HUES6 (cell line): ENCODE results near the gene TUBA1B.

ENCODE experiments used
- H3K27ac ChIP-seq: 2 replicates; pipeline ENCODE4 v1.7.0; 2013; ENCODE audit warnings: low read depth, mild to moderate bottlenecking, low read length, inconsistent platforms
- H3K27me3 ChIP-seq: 2 replicates; pipeline ENCODE4 v1.6.1; 2013; ENCODE audit warnings: low read length; ENCODE audit not compliant: control insufficient read depth, insufficient read depth
- H3K36me3 ChIP-seq: 2 replicates; pipeline ENCODE4 v1.6.1; 2013; ENCODE audit warnings: low read length; ENCODE audit not compliant: control insufficient read depth, insufficient read depth
- H3K4me1 ChIP-seq: 2 replicates; pipeline ENCODE4 v1.6.1; 2013; ENCODE audit warnings: low read length; ENCODE audit not compliant: control insufficient read depth, insufficient read depth
- H3K4me3 ChIP-seq: 2 replicates; pipeline ENCODE4 v1.5.1; 2013; ENCODE audit warnings: low read depth, low read length
- H3K9ac ChIP-seq: one replicate; pipeline ENCODE4 v1.6.1; 2013; ENCODE audit warnings: mild to moderate bottlenecking, low read length
- H3K9me3 ChIP-seq: 2 replicates; pipeline ENCODE4 v1.6.1; 2013; ENCODE audit warnings: low read depth, low read length; ENCODE audit not compliant: control insufficient read depth, insufficient read depth

TUBA1B gene

DNA sequence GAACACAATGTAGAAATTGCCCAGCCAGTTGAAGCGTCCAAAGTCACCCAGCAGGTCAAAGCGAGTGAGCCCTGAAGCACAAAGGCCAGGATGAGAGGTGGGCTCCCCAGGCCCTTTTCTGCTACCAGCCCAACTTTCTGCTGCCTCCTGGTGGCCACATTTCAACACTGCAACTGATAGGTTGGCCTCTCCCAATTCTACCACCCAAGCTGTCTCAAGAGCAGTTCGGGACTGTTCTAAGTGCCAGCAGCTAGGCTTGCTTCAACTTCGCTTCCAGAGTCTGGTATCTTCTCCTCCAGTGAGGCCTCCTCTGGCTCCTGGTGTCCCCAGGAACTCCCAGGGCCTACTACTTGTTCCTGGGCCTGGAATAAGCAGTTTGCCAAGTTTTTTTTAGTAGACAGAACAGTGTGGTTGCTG lies 33.2 kb downstream of the TUBA1B start:
- no peak overlapping the region for H3K9ac ChIP-seq
- peaks cover 51% of the 10 kb centered on the region for H3K36me3 ChIP-seq
- peaks cover 29% of the 10 kb centered on the region for H3K27me3 ChIP-seq

DNA sequence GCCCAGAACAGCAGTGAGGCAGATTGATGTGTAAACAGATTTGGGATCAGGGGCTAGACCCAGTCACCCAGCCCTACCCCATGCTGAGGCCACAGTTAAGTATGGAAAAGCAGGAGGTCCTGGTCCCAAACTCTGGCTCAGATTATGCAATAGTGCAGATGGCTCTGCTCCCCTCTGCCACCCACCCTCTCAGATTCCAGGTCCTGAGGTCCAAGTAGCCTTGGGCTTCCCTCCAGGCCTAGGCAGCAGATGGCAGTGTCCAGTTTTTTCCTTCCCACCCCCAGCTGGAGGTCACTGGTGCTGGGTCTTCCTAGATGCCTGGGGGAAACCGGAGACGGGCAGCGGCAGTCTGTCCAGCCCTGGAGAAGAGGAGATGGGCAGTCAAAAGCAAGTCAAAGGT lies 33.8 kb downstream of the TUBA1B start:
- H3K9me3 ChIP-seq, result no peaks in the 10 kb centered on the region
- no peak overlapping the region for H3K27ac ChIP-seq
- peaks cover 12% of the 10 kb centered on the region for H3K4me1 ChIP-seq
- H3K27me3 ChIP-seq, result peaks cover 36% of the 10 kb centered on the region
- peaks cover 44% of the 10 kb centered on the region for H3K36me3 ChIP-seq
- no peak overlapping the region for H3K4me3 ChIP-seq
- no peak overlapping the region for H3K9ac ChIP-seq

More for the DNA sequence above, 33.2 kb downstream of the TUBA1B start:
- Histone ChIP-seq H3K9me3 (no peaks in the 10 kb centered on the region), H3K4me3 (no peak overlapping the region), H3K27ac (no peak overlapping the region), H3K4me1 (peaks cover 8% of the 10 kb centered on the region)

DNA sequence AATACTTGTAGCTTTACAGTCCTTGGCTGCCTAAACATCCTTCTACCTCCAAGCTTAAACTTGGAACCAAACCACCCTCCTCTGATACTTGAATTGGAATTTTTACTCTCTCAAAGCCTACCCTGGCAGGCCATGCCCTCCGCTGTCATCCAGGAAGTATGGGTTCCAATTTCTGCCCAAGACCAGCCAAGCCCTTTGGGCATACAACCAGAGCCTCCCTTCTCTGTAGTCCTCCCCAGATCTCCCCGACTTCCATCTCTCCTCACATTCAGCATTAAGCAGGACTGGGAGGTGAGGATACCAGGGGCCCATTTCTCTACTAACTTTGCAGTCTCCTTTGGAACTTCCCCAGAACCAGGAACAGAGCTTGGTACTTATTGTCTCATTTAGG lies 36.2 kb downstream of the TUBA1B start:
- Histone ChIP-seq H3K4me1 (peaks cover 23% of the 10 kb centered on the region), H3K27me3 (peaks cover 60% of the 10 kb centered on the region), H3K36me3 (peaks cover 20% of the 10 kb centered on the region), H3K9me3 (no peaks in the 10 kb centered on the region), H3K27ac (no peak overlapping the region), H3K4me3 (no peak overlapping the region), H3K9ac (no peak overlapping the region)

DNA sequence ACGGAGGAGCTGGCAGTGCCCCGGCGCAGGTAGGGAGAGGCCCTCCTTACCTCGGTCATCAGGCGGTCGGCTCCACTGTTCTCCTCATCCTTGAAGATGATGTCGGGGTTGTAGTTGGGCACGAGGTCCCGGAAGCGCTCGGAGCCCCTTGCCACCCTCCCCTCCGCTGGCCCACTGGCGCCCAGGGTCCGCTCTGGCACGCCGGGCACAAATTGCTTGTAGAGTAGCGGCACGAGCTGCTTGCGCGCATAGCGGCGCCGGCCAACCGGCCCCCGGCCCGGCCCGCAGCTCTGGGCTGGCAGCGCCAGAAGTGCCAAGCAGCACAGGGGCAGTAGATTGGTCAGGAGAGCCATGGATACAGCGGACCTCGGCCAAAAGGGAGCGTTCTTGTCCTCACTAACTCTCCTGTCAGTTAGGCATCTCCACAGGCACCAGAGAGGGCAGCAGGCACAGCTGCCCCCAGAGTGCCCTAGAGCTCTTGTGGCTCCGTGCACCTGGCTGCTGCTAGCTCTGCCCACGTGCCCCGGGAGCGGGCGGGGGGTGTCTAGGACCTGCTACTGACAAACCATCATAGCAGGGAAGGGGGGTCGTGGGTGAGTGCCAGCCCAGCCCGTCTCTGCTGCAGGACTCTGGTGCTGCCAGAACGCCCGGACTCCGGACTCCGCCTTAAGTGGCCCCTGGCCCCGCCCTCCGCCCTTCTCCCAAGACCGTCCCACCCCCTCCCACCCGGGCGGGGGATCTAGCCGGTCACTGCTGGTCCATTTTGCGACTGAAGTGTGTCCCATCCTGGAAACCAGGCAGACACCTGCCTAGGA lies 36.8 kb downstream of the TUBA1B start, which contains the start of gene DHH:
Gene DHH, minus strand, starts transcription at position 642 of the 815 bp plus-strand sequence. Its CDS starts 289 bp downstream, at position 353.
- H3K9ac ChIP-seq, result no peak within 1 kb of the TSS
- peak within 1 kb of the TSS; percentile 55 for H3K4me3 ChIP-seq
- H3K27me3 ChIP-seq, result peaks cover 66% of the 10 kb centered on the region
- peaks cover 23% of the 10 kb centered on the region for H3K4me1 ChIP-seq
- H3K36me3 ChIP-seq, result peaks cover 17% of the 10 kb centered on the region
- H3K27ac ChIP-seq, result no peak within 1 kb of the TSS
- no peaks in the 10 kb centered on the region for H3K9me3 ChIP-seq

DNA sequence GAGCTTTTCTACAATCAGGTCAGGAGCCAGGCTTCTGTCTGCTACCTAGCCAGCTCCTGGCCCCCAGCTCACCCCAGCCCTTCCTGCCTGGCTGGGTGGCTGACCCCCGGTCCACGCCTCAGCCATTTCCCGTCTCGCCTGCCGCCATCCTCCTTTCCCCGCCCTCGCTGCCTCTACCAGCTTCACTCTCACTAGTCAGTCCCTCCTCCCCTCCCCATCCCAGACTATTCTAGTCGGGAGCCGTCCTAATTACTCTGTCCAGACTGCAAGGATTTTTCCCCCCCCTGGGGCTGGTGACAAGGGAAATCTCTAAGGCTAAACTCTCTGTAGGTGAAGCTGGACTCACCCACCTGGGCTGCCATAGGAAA lies 37.4 kb downstream of the TUBA1B start:
- H3K9ac ChIP-seq, result no peak overlapping the region
- H3K9me3 ChIP-seq, result no peaks in the 10 kb centered on the region
- peak overlapping the region; percentile 55 for H3K4me3 ChIP-seq
- peaks cover 15% of the 10 kb centered on the region for H3K36me3 ChIP-seq
- peaks cover 72% of the 10 kb centered on the region for H3K27me3 ChIP-seq
- H3K4me1 ChIP-seq, result peaks cover 27% of the 10 kb centered on the region
- no peak overlapping the region for H3K27ac ChIP-seq

DNA sequence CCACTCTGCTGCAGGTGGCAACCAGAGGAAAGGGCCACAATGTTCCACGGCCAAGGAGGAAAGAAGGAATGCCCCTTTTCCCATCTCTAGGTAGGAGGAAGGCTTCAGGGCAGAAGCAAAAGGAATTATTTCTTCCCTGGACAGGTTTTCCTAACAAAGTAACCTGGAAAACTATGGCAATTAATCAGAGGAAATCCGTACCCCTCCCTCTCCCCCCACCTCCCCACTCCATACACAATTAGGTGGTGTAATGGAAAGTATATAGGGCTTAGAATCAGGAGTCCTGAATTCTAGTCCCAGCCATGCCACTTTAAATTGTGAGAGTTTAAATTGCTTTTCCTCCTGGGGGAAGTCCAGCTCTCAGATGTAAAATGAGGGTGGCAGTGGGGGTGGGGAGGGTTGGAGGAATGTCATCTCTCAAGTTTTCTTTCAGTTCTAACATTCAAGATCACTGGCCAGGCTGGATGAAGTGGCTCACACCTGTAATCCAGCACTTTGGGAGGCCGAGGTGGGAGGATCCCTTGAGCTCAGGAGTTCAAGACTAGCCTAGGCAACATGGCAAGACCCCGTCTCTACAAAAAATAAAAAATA lies 38.3 kb downstream of the TUBA1B start:
- no peak overlapping the region for H3K27ac ChIP-seq
- H3K27me3 ChIP-seq, result peaks cover 80% of the 10 kb centered on the region
- H3K4me3 ChIP-seq, result no peak overlapping the region
- peaks cover 15% of the 10 kb centered on the region for H3K36me3 ChIP-seq
- peaks cover 34% of the 10 kb centered on the region for H3K4me1 ChIP-seq
- no peak overlapping the region for H3K9ac ChIP-seq
- H3K9me3 ChIP-seq, result no peaks in the 10 kb centered on the region

DNA sequence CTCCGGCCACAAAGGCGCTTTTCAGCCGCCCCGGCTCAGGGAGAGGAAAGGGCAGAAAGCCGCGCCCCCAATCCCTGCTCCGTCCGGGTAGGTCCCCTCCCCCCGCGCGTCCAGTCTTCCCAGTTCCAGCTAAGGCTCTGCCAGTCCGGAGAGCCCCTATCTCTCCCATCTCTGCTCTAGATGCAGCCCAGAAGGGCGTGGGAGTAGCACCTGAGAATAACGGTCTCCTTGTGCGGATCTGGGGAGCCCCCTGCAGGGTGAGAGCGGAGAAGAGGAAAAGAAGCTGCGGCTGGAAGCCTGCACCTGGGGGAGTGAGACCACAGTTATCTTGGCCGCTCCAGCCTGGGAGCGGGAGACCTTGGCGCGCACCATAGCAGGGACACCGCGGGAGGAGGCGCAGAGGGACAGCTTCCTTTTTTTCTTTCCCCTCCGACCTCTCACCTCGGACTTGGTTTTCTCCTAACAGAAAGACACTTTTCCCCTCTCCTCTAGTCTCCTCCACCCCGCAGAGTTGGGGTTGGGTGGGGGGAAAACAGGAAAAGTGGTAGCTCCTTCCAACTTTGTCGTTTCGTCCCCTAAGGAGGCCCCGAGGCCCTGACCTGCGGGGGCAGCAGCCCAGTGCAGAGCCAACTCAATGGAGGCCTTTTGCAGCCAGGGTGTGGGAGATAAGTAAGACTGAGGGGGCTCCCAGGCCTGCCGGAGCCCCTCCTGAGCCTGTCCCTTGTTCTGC lies 38.9 kb downstream of the TUBA1B start:
- peaks cover 9% of the 10 kb centered on the region for H3K36me3 ChIP-seq
- H3K9ac ChIP-seq, result no peak overlapping the region
- peak overlapping the region; percentile 39 for H3K4me3 ChIP-seq
- peaks cover 87% of the 10 kb centered on the region for H3K27me3 ChIP-seq
- no peak overlapping the region for H3K27ac ChIP-seq
- H3K9me3 ChIP-seq, result no peaks in the 10 kb centered on the region
- H3K4me1 ChIP-seq, result peaks cover 34% of the 10 kb centered on the region

DNA sequence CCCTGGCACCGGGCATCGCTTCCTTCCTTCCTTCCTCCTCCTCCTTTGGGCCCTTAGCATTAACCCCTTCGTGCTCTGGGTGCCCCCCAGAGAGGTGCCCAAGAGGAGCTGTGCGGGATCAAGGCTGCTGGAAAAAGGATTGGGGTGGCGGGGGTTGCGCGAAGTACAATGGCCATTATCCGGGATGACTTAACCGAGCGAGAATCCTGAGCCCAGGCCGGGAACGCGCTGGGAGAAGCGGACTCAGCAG lies 39.4 kb downstream of the TUBA1B start:
- Histone ChIP-seq H3K27me3 (peaks cover 92% of the 10 kb centered on the region), H3K9me3 (no peaks in the 10 kb centered on the region), H3K4me3 (peak overlapping the region; percentile 39)

DNA sequence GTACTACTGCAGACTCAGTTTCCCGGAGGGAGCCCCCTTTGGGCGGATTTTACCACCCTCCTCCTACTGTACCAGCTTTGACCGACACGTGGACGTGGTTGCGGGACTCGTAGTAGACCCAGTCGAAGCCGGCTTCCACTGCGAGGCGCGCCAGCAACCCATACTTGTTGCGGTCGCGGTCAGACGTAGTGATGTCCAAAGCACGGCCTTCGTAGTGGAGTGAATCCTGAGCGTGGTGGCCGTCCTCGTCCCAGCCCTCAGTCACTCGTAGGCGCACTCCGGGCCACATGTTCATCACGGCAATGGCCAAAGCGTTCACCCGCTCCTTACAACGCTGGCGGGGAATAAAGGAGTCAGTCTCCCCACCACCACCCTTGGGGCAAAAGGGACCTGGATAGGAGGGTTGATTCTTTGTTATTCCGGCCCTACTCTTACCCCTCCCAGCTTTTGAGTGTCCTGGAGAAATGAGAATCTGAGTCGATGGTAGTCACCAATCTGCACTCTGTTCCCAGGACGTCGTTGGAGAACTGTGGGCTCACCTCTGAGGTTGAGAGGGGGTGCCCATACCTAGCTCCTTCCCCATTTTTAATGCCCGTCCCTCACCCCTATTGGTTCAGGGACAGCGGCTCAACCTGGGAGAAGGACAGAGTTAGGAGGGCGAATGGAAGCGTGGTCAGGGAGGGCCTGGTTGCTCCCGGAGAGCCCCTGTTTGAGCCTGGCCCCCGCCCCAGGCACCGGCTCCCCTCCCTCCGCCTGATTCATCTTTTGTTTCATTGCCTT lies 39.9 kb downstream of the TUBA1B start:
- peaks cover 34% of the 10 kb centered on the region for H3K4me1 ChIP-seq
- peaks cover 97% of the 10 kb centered on the region for H3K27me3 ChIP-seq
- H3K4me3 ChIP-seq, result peak overlapping the region; percentile 39
- no peak overlapping the region for H3K9ac ChIP-seq
- H3K27ac ChIP-seq, result no peak overlapping the region
- no peaks in the 10 kb centered on the region for H3K36me3 ChIP-seq
- H3K9me3 ChIP-seq, result no peaks in the 10 kb centered on the region

More for the DNA sequence above, 39.4 kb downstream of the TUBA1B start:
- Histone ChIP-seq H3K9ac (no peak overlapping the region), H3K27ac (no peak overlapping the region), H3K36me3 (0 out of 2 replicates have a peak, but pooled peaks cover 4% of the 10 kb centered on the region), H3K4me1 (peaks cover 34% of the 10 kb centered on the region)

DNA sequence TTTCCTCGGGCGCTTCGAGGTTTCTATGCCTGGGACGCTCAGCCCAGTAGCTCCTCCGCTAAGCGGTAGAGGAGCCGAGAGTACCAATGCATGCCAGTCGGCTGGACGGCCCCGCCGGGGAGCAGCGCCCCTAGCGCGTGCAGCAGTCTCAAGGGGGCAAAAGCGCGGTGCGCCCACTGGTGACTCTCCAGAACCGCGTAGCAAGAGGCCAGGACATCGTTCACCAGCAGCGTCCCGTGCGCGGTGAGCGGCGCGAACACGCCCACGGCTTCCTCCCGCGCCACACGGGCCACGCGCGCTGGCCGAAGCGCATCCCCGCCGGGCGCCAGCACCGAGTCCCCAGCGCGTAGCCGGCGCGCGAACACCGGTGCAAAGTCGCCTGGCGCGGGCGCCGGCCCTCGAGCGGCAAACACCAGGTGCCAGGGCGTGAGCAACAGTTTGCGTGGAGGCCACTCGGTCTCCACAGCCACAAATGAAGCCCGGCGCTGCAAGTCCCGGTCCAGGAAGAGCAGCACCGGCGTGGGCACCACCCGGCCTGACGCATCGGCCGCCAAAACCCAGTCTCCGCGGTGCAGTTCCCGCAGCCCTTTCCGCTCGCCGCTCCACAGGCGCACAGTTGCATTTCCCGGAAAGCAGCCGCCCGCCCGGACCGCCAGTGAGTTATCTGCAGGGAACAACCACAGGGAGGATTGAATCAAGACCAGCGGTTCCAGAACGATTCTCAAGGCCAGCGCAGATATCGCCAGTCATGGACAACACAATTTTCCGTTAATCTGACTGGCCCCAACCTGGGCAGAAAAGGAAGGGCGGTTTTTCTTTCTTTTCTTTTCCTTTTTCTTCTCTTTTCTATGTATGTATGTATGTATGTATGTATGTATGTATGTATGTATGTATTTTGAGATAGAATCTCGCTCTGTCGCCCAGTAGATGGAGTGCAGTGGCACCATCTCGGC lies 41.1 kb downstream of the TUBA1B start:
- no peak overlapping the region for H3K27ac ChIP-seq
- peak overlapping the region; percentile 54 for H3K4me3 ChIP-seq
- H3K9ac ChIP-seq, result no peak overlapping the region
- H3K27me3 ChIP-seq, result peaks cover 93% of the 10 kb centered on the region
- peaks cover 34% of the 10 kb centered on the region for H3K4me1 ChIP-seq
- no peaks in the 10 kb centered on the region for H3K9me3 ChIP-seq
- no peaks in the 10 kb centered on the region for H3K36me3 ChIP-seq
